GM12801 (cell line): ENCODE results near the gene SLFN12L.

ENCODE experiments used
- TF ChIP-seq, protein P1 (sequence below): IDR thresholded peaks from one replicate; pipeline ENCODE4 v1.5.1; 2011; ENCODE audit warnings: control low read depth; ENCODE audit not compliant: insufficient read length; ENCODE audit errors: extremely low read depth

The SLFN12L gene

DNA sequence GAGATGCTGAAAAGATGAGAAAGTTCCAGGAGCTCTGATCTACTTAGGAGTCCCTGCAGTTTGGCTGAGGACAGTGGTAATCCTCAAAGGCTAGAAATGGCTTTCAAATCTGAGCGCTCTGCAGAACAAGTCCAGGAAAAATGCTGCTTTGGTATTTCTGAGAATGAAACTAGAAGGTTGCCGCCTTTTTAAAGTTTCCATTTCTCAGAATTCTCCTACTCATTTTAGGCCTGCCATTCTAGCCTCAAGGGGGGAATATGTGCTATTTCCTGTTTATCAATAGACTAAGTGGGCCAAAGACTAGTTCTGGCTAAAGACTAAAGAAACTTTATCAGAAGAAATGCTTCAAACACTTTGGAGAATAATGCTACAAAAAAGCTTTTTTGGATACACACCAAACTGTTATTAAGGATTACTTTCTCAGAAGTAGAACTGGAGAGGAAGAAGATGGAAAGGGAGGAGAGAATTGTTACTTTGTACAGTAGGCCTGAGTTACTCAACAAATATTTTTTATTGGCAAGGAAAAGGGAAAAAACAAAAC lies at the start of gene SLFN12L:
SLFN12L (minus strand) TSS at position 78 of the 541 bp plus-strand sequence. CDS start 15,314 bp downstream, outside the sequence.
- TF ChIP-seq, protein P1, sequence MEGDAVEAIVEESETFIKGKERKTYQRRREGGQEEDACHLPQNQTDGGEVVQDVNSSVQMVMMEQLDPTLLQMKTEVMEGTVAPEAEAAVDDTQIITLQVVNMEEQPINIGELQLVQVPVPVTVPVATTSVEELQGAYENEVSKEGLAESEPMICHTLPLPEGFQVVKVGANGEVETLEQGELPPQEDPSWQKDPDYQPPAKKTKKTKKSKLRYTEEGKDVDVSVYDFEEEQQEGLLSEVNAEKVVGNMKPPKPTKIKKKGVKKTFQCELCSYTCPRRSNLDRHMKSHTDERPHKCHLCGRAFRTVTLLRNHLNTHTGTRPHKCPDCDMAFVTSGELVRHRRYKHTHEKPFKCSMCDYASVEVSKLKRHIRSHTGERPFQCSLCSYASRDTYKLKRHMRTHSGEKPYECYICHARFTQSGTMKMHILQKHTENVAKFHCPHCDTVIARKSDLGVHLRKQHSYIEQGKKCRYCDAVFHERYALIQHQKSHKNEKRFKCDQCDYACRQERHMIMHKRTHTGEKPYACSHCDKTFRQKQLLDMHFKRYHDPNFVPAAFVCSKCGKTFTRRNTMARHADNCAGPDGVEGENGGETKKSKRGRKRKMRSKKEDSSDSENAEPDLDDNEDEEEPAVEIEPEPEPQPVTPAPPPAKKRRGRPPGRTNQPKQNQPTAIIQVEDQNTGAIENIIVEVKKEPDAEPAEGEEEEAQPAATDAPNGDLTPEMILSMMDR = no peak

DNA sequence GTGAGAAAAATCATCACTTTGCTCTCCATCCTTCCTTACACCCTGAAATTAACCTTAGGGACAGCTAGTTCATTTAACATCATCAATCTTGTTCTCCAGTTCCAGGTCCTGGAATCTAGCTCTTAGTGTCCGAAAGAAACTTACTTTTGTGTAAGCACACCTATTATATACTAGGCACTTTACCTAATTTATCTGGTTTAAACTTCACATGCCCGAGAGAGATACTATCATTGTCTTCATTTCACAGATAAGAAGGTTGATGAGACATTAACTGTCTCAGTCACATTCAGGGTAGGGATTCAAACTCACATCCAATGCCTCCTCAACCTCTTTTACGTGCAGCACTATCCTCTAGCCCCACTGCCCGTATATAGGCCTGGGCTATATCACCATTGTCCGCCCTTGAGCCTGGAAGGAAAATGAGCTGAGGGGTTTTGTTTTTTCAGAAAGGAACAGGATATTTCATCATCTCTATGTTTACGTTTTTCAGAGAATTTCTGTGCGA lies 49.1 kb upstream of the SLFN12L start:
- TF ChIP-seq, protein P1 = no peak

DNA sequence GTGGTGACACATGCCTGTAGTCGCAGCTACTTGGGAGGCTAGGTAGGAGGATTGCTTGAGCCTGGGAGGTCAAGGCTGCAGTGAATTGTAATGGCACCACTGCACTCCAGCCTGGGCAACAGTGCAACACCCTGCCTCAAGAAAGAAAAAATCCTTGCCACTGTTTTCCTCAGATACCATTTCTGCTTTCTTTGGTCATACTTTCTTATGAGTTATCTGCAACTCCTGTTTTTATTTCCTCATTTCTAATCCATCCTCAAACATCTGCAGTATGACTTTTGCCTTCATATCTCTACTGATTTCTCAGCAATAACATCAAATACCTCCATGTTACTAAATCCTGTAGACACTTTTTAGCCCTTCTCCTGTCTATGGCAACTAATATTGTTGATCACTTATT lies 46.6 kb upstream of the SLFN12L start:
- TF ChIP-seq, protein P1 = no peak

DNA sequence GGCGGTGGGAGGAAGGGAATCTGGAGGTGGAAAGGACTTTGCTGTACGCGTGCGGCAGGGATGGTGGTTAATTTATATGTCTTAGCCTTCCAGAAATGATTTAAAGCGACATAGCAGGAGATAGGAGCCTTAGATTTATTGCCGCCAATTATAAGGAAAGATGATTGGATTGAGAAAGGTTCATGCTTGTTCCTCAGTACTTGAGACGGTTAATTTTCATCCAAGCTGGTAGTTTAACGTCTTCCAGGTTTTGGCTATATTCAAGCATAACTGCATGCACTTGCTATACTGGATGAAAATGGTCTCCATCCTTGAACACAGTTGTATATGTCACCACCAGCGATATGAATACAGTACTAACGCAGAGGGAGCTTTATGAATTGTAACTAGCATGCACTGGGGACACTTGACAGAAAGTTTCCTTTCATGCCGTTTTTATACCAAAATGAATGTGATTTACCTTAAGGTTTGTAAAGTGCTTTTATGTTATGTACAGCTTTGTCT lies 41.5 kb upstream of the SLFN12L start:
- TF ChIP-seq, protein P1 = no peak

DNA sequence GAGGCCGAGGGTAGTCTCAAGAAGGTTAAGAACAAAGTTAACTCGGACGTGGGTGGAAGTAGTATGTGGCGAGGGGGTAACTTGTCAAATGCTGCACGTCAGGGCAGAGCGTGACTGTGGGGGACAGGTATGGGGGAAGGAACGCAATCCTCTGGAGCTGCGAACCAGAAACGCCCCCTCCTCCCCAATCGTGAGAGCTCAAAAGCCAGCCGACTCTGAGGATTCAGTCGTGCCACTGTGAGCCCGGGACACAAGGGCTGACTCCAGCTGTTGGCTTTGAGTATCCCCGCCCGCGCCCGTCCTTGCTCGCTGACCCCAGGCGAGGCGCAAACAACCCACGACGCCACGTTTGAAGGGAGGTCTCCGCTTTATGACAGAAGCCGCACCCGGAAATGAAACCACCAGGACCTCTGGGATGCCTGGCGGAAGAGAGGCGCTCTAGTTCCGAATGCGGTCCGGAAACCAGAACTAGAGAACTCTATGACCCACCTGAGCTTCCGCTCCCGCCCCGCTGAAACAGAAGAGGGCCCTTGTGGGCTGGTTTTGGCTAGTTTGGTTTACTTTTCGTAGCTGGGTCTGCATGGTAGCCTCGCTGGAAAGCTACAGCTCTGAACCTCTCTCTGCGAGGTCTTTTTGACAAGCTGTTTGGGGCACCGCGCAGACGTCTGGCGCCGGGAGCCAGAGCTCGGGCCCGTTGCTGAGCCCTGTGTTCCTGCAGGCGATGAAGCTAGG lies 40.9 kb upstream of the SLFN12L start, which contains the start of gene PEX12:
PEX12 (minus strand) TSS at position 375 of the 732 bp plus-strand sequence. CDS start 550 bp downstream, outside the sequence.
- TF ChIP-seq, protein P1 = no peak

DNA sequence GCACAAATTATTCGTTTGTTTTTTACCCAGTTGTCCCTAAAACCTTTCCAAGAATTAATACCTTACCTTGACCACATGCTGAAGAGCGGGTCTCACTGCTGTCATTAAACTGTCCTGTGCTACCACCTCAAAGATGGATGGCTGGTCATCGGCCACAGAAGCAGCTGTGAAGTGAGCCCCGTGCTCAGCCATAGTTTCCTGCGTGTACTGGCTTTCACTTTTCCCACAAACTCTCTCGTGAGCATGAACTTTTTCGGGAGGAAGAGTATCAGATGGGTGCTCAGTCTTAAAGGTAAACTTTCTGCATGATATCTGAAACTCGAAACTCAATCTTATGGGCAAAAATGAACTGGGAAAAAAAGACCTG lies 40.3 kb upstream of the SLFN12L start:
- TF ChIP-seq, protein P1 = no peak

DNA sequence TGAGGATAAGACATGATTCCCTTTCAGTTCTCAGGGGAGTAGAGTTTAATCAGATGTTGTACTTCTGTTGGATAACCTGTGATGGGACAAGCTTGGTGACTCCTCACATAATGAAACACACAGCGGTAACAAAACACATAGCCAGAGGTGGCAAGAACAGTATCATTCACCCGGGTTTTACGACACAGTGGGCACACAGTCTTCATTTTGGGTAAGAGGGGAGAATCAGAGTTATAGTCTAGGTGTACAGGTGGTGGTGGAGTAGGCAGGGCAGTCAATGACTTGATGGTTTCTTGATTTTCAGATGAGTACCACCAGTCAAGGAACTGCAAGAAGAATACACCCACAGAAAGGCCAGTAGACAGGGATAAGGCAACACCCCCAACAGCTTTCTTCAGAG lies 38.3 kb upstream of the SLFN12L start:
- TF ChIP-seq, protein P1 = no peak
